NK-92 treated with Interleukin-12 subunit alpha and Interleukin-12 subunit beta, amount 100 ng/mL, for 24 hours (cell line): ENCODE results near the gene GRWD1.
"Not testable (repeated sequence)": the region's sequence is repeated elsewhere in the genome, so short reads cannot be mapped to it uniquely, and the experiment has no call there.

Source experiments
- DNase-seq: peaks from one replicate; lab custom pipeline; 2025; lab: John Stamatoyannopoulos, UW

Gene GRWD1

DNA sequence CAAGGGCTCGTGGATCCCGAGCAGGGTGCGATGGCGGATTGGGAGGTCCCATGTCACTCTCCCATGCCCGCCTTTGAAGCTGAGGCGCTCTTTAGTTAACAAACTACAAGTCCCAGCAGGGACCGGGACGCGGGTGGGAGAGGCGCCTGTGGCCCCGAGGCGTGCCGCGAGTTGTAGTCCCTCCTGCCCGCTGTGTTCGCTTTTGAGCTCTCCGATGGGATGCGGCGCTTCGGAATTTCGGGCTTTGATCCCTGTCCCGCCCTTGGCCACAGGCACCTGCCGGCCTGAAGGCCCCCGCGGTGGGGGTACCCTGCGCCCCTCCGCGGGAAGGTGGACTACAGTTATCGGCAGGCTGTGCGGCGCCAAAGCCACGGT, 34.4 kb downstream of the GRWD1 start:
- DNase-seq = no peak

DNA sequence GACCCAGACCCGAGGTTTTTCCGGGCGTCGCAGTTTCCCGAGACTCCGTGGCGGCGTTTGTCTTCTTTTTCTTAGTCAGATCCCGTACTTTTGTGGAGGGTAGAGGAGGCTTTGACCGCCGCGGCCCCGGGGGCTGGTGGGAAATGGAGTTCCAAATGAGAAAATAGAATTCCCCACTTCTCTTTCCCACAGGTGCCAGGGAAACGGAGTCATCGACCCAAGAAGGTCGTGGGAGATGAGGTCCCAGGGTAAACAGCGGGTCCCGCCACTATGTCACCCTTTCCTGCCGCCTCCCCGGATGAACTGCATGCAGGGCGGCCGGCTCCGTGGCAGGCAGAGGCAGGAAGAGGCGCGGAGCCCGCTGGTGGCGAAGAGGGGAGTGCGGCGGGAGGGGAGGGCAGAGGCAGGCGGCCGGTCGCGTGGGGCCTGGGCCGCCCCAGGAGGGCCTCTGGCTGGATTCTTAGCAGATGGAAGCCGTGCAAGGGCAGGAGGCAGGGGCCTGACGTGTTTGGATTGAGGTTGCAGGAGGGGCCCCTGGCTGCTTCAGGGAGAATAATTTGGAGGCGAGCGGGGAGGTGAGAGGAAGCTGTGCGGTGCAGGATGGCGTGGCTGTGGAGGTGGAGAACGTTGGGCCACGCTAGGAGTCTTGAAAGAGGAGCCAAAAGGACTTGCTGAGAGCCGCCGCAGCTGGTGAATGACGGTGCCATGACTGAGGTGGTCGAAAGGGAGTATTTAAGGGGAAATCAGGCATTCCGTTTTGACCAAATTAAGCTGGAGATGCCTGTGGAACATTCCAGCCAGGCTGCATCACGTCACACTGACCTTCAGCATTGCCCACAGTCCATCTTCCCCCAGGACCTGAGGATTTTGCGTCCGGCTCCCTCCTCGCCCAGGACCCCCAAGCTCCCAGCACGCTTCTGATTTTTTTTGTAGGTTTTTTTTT, 35.0 kb downstream of the GRWD1 start:
- DNase-seq = no peak

DNA sequence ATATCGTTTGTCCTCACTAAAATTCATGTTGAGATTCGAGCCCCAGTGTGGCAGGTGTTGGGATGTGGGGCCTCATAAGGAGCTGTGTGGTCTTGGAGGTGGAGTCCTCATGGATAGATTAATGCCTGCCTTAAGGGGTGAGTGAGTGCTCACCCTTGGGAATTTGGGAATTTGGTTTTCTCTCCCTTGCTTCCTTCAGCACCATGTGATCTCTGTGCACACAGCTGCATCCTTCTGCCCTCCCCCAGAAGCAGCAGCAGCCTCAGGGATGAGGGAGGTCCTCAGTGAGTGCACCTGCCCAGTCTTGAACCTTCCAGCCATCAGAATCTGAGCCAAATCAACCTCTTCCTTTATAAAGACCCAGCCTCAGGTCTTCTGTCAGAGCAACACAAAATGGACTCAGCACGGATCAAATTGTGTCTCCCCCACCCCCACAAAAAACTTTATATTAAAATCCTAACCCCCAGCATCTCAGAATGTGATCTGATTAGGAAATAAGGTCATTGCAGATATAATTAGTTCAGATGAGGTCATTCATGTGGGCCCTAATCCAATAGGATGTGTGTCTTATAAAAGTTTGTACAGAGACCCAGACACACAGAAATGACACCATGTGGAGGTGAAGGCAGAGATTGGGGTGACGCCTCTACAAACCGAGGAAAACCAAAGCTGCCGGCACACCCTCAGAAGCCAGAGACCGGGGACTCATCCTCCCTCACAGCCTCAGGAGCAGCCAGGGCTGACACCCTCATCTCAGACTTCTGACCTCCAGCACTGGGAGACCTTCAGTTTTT, 36.3 kb downstream of the GRWD1 start:
- no peak for DNase-seq

DNA sequence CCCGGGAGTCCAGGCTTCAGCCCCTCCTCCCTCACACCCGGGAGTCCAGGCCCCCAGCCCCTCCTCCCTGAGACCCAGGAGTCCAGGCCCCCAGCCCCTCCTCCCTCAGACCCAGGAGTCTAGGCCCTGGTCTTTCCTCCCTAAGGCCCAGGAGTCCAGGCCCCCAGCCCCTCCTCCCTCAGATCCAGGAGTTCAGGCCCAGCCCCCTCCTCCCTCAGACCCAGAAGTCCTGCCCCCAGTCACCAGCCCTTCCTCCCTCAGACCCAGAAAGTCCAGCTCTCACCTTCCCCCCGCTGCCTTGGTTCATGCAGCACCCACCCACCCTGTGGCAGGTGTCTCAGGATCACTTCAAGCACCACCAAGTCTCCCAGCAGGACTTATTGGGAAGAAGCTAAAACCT, 37.5 kb downstream of the GRWD1 start:
- DNase-seq = no peak

DNA sequence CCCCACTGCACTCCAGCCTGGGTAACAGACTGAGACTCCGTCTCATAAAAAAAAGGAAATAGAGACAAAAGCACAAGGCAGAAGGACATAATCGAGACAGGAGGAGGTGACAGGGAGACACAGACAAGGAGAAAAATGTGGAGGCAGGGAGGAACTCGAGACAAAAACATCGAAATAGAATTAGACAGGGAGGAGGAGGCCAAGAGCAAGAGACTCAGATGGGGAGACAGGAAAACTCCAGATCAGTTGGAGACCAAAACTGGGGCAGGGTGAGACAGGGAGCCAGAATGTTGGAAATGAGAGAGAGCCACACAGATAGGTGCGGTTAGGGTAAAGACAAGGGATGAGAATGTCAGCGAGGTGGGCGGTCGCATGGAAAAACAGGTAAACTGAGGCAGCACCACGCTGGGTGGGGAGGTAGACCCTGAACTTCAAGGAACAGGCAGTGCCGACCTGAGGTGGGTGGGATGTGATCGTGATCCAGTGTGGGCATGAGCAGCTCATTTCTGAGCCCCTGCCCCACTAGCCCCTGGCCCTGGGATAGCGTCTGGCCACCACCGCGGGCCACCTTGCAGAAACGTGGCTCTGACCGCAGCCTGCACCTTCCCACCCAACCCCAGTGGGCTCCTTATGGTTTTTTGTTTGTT, 38.6 kb downstream of the GRWD1 start:
- DNase-seq = no peak

DNA sequence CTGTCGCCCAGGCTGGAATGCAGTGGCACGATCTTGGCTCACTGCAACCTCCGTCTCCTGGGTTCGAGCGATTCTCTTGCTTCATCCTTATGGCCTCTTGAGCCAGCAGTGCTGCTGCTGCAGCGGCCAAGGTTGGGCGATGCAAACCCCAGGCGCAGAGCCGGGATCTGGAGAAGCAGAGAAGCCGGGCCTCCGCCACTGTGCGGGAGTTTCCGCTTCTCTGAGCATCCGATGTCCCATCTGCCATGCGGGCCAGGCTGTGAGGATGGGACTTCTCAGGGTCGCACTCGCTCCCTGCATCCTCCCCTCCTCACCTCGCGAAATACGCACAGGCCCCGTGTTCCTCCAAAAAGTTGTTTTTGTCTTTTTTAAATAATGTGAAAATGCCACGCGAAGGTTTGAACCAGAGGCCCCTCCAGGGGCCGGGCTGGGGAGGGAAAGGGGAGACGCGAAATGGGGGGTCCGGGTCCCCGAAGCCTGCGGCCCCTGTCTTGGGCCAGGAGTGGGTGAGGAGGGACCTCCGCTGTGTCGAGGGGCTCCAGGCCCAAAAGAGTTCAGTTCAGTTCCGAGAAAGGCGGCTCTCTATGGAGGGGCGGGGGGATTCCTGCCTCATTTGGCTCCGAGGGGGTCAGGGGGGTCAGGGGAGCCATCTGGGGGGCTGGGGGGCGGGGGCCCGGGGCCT, 39.3 kb downstream of the GRWD1 start:
- DNase-seq = no peak

DNA sequence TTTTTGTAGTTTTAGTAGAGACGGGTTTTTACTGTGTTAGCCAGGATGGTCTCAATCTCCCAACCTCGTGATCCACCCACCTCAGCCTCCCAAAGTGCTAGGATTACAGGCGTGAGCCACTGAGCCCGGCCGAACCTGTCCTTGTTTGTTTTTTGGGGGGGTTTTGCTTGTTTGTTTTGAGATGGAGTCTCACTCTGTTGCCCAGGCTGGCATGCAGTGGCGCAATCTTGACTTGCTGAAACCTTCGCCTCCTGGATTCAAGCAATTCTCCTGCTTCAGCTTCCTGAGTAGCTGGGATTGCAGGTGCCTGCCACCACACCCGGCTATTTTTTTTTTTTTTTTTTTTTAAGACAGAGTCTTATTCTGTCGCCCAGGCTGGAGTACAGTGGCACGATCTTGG, 40.9 kb downstream of the GRWD1 start:
- not testable (repeated sequence) for DNase-seq

DNA sequence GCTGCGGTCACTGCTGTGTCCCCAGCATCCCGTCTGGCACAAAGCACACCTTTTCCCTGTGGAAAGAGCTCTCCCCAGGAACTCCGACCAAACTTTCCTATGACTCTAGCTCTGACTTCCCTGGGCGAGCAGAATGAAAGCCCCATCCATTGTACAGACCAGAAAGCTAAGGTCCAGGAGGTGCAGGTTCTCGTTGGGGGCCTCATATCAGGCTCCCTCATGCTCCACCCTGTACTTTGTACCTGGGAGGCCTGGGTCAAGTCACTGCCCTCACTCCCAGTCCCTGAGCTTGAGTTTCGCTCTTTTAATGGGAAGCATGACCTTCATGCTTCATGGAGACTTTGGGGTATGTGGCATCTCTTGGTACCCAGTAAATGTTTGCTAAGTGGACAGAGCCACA, 41.8 kb downstream of the GRWD1 start:
- DNase-seq = no peak

DNA sequence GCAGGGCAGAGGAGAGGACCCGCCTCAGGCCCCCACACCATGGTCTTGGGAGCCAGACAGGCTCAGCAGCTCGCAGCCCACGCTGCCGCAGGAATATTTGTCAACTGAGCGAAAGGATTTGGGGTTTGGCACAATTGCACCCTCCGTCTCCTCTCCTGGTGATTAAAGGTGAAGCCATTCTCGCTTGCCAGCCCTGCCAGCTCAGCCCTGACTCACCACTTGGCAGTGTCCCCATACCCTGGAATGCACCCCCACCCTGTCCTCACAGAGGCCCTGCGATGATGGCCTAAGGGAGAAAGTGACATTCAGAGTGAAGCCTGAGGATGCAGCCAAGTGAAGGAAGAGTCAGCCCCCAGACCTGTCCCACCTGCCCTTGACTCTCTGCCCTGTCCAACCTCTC, 42.2 kb downstream of the GRWD1 start:
- no peak for DNase-seq

DNA sequence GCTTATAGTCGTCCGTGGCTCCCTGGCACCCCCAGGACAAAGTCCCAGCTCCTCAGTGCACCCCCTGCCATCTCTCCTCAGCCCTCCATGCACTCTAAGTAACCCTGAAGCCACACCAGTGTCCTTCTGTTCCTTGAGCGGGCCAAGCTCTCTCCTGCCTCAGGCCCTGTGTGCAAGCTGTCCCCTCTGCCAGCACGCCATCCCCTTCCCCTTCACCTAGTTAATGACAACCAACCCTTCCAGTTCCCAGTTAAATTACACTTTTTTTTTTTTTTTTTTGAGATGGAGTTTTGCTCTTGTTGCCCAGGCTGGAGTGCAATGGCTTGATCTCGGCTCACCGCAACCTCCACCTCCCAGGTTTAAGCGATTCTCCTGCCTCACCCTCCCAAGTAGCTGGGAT, 42.7 kb downstream of the GRWD1 start:
- DNase-seq = not testable (repeated sequence)

DNA sequence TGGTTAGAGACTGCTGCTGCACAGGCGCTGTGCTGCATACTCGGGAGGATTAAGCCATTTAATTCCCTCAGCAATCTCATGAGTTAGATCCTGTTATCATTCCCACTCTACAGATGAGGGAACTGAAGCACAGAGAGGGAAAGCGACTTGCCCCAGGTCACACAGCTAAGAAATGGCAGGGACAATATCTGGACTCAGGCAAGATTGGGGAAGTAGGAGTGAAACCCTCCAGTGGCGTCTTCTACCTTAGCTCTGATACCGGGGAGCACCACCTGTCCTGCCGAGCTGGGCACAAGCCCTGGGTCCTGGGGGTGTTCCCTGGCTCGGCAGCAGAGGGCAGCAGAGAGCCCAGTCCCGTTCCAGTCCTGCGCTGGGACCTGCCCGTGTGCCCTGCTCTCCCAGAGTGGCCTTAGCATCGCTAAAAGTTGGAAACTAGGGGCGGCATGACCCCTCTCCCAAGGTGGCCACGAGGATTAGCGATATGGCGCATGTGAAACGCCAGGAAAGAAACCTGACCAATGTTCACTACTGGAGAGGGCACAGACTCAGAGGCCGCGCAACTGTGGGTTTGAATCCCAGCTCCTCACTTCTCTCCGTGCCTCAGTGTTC, 43.9 kb downstream of the GRWD1 start:
- DNase-seq = peak; percentile 15

DNA sequence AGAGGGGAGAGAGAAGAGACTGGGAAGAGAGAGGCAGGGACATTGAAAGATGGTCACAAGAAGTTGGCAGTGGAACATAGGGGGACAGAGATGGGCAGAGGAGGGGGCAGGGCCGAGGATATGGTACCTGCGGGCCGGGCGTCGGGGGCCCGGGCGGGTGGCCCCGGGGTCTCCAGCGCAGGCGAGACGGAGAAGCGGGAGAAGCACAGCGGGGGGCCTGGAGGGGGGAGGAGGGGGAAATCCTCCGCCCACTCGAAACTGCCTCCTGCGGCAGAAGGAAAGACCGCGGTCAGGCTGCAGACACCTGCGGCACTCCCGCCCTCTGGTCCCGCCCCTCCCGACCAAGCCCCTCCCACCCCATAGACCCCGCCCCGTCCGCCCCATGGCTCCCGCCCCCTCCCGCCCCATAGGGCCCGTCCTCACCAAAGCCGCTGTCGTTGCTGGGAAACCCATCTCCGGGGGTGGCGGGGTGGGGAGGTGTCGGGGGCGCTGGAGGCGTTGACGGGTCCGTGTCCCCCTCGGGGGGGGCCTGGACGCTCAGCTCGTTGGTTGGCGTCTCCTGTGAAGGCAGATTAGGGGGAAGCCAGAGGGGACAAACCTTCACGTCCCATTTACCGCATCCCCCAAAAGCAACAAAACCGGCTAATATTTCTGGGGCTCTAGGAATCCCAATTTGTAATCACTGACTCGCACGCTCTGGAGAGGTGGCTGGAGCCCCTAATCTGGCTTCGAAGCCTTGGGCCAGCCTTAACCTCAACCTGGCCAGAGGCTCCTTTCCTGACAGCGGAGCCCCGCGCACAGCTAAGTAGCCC, 45.4 kb downstream of the GRWD1 start:
- no peak for DNase-seq

DNA sequence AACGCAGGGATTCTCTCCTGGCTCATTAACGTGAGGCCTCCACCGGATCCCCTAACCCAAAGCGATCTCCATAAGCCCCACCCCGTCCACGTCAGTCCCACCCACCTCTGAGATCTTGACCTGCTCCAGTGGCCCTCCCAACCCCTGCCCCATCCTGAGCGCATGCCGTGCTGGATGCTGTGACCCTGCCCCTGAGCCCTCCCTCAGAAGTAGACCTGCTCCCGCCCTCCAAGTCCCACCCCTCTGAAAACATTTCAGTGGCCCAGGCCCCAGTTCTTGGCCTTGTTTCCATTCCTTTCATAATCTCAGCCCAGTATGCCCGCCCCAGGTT, 46.0 kb downstream of the GRWD1 start:
- DNase-seq = no peak

DNA sequence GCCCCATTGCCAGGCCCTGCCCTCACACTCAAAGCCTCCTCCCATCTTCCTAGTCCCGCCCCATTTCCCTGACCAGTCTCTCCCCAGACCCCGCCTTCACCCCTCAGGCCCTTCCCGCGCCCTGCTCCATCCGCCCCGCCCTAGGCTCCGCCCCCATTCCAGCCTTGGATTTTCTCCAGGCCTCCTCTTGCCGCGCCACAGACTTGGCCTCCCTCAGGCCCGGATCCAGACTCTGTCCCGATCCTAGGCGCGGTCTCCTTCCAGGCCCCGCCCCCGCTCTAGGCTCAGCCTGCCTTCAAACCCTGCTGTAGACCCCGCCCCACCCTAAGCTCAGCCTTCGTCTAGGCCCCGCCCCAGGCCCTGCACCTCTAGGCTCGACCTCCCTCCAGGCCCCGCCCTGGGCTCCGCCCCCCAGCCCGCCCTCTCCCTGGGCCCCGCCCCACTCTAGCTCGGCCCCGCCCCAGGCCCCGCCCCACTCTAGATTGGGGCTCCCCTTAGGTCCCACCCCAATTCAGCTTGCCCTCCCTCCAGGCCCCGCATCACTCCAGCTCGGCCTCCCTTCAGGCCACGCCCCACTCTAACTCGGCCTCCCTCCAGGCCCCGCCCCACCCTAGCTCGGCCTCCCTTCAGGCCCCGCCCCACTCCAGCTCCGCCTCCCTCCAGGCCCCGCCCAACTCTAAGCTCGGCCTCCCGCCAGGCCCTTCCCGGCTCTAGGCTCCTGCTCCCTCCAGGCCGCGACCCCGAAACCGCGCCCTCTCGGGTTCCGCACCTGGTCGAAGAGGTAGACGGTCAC, 47.3 kb downstream of the GRWD1 start:
- peak; percentile 32 for DNase-seq

DNA sequence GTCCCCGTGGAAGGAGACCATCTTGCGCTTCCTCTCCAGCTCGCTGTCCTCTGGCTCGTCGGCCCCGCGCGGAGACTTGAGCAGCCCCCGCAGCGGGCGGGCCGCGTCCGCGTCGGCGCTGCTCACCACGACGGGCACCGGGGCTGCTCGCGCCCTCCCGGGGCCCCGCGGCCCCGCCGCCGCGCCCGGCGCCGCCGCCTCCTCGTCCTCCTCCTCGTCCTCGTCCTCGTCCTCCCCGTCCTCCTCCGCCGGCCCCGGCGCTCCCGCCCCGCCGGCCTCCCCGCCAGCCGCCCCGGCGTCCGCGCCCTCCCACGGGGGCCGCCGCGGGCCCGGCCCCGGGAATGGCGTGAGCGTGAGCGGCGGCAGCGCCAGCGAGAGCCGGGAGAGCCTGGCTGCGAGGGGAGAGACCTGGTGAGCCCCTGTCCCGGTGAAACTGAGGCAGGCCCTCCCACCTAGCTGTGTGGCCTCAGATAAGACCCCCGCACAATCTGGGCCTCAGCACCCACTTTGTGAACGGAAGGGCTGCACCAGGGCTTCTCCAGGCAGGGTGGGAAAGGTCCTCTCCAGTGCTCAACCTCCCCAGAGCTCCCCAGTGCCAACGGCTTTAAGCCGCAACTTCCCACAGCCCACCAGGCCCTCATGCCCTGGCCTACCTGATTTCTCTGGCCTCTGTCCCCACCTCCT, 48.1 kb downstream of the GRWD1 start:
- DNase-seq = no peak

DNA sequence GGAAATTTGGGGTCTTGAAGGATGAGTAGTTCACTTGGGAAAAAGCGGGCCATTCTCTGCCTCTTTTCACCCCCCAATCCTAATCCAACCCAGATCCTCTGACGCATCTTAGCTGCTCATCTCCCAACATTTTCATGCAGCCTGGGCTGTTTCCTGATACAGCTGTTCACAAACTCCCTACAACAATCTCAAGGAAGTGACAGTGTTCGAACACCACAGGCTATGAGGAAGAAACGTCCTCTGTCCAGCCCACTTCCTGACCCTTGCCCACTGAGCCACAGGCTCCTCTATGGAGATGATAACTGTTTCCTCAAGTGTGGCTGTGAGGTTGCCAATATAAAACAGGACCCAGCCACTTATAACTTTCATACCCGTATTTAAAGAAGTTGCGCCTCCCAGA, 49.6 kb downstream of the GRWD1 start:
- no peak for DNase-seq

DNA sequence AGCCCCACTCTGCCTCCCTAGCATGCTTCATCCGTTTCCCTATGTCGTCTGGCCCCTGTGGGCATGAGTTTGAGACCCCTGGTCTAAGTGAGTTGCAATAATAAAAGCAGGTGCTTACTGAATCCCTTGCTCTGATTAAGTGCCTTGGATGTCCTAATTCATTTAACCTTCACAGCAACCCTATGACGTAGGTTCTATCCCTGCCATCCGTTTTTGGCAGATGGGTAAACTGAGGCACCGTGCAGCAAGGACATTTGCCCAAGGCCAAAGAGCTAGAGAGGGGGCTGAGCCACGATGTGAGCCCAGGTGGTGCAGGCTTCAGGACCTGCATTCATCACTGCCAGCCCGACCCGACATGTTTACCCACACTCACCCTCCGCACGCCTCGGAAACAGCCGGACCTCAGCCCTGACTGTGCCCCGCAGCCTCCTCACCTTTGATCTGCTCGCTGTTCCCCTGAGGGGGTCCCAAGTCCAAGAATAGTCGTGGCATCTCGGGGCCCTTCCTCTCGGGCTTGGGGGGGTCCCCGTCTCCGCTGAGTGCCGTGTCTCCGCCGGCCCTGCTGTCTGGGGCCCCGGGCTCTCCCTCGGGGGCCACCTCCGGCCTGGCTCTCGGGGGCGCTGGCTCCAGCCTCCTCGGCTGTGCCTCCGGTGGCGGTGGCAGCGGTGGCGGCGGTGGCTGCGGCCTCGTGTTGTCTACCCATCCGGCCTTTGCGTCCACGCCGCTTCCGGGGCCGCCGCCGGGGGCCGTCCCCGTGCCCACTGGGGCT, 51.4 kb downstream of the GRWD1 start:
- no peak for DNase-seq

DNA sequence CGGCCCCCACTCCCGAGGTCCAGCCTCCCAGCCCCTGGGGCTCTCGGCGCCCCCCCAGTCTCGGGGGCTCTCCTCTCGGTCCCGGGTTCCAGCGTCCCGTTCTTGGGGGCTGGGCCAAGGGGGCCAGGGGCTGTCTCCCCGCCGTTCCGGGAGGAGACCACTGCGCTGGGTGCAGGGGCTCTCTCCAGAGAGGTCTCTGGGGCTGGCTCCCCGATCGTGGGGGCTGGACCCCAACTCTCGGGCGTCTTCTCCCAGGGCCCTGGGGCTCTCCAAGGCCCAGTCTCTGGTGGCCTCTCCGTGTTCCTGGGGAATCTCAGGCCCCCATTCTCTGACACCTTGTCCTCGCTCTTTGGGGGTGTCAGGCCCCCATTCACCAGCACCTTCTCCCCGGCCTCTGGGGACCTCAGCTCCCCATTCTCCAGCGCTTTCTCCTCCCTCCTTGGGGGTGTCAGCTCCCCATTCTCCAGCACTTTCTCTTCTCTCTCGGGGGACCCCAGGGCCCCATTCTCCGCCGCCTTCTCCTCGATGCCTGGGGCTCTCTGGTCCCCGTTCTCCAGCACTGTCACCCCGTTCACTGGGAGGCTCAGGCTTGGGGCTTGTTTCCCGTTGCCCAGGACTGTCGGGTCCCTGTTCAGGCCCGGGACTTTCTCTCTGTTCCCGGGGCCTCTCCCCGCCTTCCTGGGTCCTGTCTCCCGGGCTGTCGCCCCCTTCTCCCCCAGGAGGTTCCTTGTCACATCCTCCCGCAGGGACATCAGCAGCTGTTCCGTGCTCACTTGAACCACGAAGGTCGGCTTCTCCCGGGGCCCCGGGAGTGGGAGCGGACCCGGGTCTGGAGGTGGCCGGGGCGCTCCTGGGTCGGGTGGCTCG, 52.2 kb downstream of the GRWD1 start:
- no peak for DNase-seq
